WI38 (cell line): Measurements from ENCODE around the gene ST8SIA5.

Experiments
- H3K4me3 ChIP-seq: 2 replicates; pipeline ENCODE4 v1.5.1; 2011; ENCODE audit warnings: low read depth, mild to moderate bottlenecking, control low read depth, low read length
- CTCF ChIP-seq: IDR thresholded peaks from 2 replicates; pipeline ENCODE4 v1.5.1; 2012; ENCODE audit warnings: low read depth, mild to moderate bottlenecking, control low read depth, low read length

The ST8SIA5 gene

GRCh38 chr18:46672062-46672970 is 84.5 kb downstream of the ST8SIA5 start:
- H3K4me3 ChIP-seq = no peak overlapping the region
- no peak for TF ChIP-seq CTCF

GRCh38 chr18:46668694-46669093 is 88.2 kb downstream of the ST8SIA5 start:
- no peak overlapping the region for H3K4me3 ChIP-seq
- no peak for TF ChIP-seq CTCF

- no peak for TF ChIP-seq CTCF
- H3K4me3 ChIP-seq = no peak overlapping the region
Observed at GRCh38 chr18:46668135-46668534, 88.7 kb downstream of the ST8SIA5 start.

GRCh38 chr18:46663539-46663938 is 93.3 kb downstream of the ST8SIA5 start:
- TF ChIP-seq CTCF = no peak
- no peak overlapping the region for H3K4me3 ChIP-seq

- no peak for TF ChIP-seq CTCF
- H3K4me3 ChIP-seq = no peak overlapping the region
Observed at GRCh38 chr18:46660957-46661749, 95.7 kb downstream of the ST8SIA5 start.

- no peak for TF ChIP-seq CTCF
- H3K4me3 ChIP-seq = no peak overlapping the region
Observed at GRCh38 chr18:46659484-46659883, 97.4 kb downstream of the ST8SIA5 start.
